ENCODE results near the gene ANKS1A.
A peak's percentile ranks its signal among the peaks of the same experiment; 100 is the strongest.
"Not testable (repeated sequence)": the region's sequence is repeated elsewhere in the genome, so short reads cannot be mapped to it uniquely, and the experiment has no call there.

Gene ANKS1A

DNA sequence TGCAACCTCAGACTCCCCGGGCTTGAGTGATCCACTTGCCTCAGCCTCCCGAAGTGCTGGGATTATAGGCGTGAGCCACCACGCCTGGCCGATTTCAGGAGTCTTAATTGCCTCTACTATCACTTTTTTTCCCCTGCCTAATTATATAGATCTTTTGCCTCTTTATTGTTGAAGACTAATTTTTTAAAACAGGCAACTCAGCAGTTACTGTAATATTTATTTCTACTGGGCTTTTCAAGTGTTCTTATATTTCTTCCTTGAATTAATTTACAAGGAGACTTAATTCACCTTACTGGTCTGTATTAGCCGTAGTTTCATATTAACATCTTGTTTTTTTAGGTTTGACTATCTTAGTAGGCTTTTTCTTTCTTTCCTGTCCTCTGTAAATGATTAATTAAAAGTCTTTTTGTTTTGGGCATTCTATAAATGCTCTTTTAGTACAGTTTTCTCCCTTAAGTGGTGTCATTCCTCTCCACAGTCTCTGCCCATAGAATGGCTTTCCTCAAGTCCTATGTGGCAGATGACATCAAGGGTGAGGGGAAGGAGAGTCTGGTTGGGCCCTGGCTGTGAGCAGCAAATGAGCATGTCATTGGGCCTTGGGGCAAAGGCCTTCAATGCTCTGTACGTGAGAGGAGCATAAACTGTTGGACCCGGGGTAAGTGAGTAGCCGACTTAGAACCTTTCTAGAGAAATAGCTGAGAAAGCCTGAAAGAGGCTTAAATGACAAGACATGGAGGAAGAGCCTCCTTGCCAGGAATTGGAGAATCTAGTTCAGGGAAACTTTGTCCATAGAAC, 36.0 kb downstream of the ANKS1A start:
- no peak for DNase-seq

DNA sequence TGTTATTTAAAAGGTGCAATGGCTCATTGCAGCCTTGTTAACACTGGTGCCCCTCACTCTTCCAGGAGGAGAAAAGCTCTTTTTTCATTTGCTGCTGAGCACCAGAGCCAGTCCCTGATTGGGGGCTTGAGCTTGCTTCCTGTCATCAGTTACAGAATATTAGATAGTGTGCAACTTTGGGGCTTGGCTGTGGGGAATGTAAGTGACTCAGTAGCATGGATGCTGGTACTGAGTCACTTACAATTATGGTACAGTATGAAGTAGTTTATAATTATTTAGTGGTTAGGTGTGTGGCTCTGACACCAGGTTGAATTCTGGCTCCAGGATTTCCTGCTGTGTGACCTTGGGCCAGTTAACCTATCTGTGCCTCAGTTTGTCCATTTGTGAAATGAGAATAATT, 37.6 kb downstream of the ANKS1A start:
- no peak for DNase-seq

DNA sequence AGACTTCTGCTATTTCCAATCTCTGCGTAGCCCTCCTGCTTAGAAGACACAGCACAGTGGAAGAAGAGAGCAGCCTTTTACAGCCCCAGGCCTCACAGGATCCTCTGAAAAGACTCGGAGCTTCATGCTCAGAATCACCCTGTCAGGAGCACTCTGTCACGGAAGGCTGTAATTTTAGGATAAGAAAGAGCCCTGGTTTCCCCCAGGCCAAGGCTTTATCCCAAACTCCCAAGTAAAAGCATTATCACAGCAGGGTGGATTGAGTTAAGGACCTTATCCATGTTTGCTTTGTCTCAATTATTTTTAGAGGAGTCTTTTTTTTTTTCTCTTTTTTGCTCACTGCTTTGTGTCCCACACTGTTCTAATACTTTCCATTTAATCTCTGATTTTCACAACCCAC, 39.2 kb downstream of the ANKS1A start:
- no peak for DNase-seq

DNA sequence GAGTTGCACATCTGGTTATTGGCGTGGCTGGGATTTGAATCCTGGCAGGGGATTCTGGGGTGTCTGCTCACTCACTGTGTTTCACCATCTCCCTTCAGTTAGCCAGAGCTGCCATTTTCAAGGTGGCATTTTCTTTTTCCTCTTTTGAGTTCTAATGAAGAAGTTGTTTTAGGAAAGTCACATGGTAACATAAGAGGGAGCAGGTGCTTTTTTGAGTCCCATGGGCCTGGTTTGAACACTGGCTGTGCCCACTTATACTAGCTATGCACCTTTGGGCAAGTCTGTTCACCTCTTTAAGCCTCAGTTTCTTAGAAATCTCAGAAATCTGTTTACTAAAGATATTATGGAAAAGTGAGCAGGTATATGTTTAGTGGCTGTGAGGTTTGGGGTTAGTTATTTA, 39.6 kb downstream of the ANKS1A start:
- no peak for DNase-seq

DNA sequence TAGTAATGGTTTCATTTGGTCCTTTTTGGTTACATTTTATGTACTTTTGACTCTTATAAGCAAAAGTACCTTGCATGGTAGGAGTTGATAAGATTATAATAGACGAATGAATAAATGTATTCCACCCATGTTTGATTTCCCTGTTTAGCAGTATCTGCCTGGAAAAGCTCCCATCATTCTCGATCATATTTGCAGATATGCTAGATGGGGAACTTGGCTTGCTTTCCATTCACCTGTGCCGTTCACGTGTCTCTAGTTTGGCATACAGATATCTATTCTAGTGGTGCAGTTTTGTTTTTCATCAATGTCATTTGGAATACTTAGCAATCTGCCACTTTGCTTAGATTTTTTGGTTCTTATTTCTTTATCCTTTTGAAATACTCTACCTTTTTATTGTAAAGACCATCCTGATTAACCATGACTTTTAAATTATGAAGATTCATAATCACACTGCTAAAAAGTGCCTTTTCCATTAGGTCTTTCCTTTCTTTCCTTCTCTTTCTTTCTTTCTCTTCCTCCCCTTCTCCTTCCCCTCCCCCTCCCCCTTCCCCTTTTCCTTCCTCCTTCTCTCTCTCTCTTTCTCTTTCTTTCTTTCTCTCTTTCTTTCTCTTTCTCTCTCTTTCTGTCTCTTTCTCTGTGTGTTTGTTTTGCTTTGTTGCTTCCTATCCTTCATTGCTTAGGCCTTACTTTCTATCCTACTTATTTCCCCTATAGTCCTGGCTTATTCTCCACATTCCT, 40.4 kb downstream of the ANKS1A start:
- DNase-seq, result no peak

DNA sequence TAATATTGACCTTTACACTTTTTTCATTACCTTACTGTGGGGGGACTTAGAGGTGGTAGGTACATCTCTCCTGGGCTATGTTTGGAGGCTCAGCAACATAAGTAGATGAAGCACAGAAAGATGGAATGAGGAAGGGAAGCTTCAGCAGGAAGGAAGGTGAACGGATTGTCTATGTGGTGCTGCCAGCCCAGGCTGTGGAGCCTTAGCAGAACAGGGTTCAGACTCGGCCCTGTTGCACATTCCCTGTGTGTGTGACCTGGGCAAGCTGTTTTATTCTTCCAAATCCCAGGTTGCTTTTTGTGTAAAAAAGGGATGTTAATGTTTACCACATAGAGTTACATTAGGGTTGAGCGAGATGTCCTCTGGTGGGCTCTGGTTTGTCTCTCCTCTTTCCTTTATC, 41.2 kb downstream of the ANKS1A start:
- no peak for DNase-seq

DNA sequence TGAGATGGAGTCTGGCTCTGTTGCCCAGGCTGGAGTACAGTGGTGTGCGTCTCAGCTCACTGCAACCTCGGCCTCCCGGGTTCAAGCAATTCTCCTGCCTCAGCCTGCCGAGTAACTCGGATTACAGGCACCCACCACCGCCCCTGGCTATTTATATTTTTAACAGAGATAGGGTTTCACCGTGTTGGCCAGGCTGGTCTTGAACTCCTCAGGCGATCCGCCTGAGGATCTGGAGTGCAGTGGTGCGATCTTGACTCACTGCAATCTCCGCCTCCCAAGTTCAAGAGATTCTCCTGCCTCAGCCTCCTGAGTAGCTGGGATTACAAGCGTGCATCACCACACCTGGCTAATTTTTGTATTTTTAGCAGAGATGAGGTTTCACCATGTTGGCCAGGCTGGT, 43.1 kb downstream of the ANKS1A start:
- DNase-seq, result not testable (repeated sequence)

DNA sequence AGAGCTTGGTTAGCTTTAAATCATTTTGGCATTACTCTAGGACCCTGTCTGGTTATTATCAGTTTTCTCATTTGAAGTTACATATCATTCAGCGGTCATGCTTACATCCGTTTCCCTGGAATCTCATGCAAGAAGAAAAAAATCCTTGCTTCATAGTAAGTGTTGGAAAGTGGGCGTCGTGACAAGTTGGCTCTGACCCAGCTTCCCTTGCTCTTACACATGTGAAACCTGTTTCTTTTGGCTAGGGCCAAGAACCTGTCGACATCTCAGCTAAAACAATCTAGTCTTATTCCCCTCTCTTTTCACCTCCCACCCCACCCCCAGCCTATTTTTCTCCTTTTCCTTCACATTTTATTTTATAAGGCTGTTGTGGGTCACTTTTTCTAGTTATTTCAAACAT, 45.5 kb downstream of the ANKS1A start:
- no peak for DNase-seq

DNA sequence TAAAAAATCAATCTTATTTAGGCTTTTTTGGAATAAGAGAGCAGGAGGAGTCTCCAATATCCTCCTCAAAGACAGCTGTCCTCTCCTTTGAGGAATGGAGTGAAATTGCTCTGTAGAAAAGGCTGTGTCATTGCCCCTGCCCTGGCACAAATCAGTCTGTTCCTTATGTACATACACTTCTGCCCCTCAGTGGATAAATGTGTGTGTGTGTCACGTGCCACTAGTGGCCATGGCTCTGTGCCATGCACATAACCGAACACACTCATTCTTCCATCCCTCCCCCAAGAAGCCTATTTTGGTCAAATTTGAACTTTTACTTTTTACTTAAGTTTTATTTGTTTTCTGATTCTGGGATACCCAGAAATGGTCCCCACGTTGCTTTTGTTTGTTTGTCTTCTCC, 49.2 kb downstream of the ANKS1A start:
- DNase-seq, result peak; percentile 17

DNA sequence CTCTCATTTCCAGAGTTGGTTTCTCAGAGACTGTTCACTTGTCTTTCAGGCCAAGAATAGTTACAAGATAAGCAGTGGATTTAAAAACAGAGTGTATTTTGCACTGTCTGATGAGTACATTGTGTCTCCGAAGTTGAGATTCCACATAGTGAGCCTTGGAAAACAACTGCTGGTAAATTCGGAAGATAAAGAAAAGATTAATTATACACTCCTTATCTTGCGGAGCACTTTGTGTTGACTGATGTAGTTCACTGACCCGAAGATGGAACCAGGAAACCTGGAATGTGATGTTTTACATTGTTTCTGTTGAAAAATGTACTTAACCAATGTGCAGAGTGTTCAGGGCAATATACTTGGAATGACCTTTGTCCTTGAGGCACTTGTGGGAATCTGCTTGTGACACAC, 51.0 kb downstream of the ANKS1A start:
- DNase-seq, result no peak

DNA sequence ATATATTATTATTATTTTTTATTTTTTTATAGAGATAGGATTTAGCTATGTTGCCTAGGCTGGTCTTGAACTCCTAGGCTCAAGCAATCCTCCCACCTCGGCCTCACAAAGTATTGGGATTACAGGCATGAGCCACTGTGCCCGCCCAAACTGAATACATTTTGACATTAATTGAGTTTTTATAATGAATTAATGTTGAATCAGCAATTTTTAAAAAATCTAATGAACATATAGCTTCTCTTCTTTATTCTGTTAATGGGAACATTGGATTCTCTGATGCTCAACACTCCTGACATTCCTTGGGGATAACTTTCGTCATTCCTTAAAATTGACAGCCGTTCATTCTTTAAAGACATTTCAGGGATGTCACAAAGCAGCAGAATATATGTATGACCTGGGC, 52.4 kb downstream of the ANKS1A start:
- no peak for DNase-seq

DNA sequence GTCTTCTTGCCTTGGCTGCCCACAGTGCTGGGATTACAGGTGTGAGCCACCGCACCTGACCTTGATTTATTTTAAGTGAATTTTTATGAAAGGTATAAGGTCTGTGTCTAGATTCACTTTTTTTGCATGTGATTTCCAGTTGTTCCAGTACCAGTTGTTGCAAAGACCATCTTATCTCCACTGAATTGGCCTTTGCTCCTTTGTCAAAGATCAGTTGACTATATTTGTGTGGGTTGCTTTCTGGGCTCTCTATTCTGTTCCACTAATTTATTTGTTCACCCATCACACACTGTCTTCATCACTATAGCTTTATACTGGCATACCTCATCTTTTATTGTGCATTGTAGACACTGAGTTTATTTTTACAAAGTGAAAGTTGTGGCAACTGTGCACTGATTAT, 56.3 kb downstream of the ANKS1A start:
- no peak for DNase-seq

DNA sequence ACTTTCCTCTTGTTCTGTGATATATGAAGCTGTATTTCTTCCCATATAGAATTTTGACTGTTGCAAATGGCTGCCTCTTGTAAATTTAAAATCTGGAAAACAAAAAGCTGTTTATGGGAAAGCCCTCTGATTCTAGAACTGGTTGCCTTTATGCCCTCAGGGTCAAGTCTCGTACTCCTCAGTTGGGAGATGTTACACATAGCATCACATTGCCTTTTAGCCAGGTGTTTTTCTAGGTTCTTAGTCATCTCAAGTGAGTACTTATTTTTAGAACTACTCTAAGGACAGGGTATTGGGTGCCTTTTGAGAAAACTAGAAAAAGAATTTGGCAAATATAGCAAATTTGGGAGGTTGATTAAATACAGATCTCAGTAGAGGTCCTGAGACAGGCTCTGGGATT, 58.5 kb downstream of the ANKS1A start:
- DNase-seq, result no peak

DNA sequence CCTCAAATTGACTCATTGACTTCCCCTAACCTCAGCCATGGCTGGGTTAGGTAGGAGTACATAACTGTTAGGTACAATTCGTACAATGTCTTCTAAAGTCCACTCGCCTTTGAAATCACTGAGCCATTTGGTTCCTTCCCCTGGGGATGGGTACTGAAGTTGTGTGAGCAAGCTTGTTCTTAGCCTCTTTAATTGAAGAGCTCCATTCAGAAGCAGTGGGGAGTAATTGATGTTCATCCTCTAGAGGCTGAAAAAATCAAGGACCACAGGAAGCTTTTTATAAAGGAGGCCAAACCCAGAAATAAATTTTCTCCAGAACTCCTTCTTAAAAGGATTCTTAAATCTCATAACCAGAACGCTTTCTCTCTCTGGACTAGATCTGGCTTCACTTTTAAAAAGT, 60.6 kb downstream of the ANKS1A start:
- DNase-seq, result no peak

DNA sequence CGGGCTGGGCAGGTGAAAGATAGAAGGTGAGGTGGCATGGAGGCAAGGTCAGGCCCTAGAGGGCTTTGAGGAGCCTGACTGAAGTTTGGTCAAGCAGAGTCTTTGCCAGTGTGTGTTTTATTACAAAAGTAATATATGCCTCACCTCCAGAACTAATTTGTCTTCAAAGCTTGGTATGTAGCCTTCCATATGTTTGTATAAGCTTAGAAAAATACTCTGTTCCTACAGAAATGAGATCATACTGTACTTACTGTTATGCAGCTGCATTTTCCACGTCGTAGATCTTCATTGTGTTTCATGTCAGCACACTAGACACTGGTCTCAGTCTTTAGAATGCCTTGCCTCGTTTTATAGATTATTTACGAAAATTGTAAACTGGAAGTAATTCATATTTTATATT, 61.8 kb downstream of the ANKS1A start:
- no peak for DNase-seq

DNA sequence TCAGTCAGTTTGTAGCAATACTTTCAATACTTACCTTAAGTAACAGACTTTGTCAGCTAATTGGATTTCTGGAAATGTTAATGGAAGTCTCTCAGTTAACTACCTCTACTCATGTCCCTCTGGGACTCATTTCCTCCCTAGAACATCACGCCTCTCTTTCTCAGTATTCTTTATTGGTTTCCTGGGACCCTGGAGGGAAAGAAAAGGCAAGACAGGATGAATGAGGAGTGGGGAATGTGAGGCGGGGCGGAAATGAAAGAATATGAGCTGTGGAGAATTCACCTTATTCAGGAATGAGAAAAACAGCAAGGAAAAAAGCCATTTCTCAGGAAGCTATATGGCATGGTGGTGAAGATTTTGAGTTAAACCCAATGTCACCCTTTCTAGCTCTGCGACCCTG, 62.7 kb downstream of the ANKS1A start:
- no peak for DNase-seq

DNA sequence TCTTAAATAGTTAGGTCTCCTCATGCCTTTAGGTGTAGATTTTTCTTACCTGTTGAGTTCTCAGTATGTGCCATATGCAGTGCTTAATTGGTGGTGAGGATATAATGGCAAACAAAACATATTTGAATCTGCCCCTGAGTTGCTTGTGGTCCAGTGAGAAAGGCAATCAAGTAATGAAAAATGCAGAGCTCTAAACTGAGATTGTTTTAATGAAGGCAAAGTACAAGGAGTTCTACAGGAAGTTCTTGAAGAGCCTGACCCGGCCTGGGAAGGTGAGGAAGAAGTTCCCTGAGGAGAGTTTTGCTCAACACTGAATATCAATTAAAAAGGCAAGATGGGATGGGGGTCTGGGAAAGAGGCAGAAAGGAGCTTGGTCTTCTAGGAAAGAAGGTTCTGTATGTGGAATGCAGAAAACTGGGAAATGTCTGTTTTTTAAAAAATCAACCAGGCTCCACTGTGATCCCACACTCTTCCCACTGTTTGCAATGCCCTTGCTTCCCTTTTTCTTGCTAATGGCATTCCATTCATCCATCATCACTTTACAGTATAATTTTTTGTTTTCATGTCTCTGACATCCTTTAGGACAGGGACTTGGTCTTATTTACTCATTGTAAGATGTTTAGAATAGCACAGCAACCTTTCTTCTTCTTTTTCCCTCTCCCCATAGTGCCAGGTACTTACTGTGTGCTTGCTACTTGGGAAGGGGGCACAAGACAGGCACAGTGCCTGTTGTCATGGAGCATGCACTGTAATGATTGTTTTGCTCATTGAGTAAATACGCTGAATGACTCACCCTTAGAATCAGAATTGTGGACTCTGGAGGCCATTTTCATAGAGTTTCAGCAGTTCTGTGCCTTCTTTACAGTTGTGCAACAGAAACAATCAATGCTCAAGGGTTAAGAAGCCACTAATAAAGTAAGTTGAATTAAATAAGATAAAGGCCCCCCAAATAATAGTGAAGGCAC, 64.3 kb downstream of the ANKS1A start:
- no peak for DNase-seq

DNA sequence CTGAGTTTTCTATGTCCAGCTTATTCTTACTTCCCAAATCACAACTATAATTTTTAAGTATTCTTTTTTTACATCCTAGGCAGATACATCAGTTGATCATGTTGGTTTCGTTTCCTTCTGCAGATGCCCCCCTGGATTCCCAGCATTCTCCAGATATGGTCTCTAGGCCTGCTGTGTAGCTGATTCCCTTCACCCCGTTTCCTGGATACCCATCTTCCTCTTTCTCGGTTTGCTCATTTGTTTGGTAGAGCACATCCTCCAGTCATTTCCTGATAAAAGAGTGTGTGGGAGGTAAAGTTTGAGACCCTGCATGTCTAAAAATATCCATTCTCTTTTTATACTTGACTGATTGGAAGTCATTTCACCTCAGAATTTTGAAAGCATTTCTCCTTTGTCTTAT, 66.4 kb downstream of the ANKS1A start:
- peak; percentile 79 for DNase-seq

DNA sequence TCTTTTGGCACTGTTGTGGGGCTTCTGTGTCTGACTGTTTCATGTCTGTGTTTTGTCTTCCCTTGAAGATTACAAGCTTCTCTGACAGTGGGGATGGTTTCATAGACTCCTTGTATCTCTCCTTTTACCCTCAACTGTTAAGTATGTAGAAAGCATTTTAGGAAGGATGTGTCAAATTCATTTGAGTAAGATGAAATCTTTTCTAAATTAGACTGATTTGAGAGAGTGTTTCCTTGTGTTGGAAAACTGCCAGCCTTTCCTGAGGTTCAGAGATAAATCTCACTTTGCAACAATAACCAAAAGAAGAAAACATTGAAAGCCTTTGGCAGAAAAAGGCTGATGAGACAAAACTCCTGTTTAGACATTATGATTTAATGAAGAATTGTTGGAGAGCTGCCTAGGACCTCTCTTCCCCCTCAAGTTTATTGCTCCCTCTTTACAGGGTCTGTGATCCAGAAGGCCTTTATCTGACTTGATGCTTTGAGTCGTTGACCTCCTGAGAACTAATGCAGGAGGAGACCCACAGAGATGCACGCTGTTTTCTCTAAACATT, 68.3 kb downstream of the ANKS1A start:
- DNase-seq, result no peak

DNA sequence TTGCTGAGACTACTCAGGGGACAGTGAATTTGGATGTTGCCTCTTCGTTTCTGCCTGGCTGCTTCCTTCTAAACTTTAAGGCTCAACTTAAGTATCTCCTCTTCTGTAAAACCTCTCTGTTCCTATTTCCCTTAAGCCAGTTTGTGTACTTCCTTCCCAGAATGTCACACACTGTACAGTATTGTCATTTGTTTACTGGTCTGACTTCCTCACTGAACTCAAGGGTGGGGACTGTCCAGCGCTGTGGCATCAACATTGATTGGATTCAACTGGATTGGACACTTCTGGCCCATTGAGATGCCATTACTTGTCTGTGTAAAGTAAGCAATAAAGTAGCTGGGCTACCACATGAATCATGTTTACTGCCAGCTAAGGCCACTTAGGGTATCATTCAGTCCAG, 69.7 kb downstream of the ANKS1A start:
- no peak for DNase-seq

DNA sequence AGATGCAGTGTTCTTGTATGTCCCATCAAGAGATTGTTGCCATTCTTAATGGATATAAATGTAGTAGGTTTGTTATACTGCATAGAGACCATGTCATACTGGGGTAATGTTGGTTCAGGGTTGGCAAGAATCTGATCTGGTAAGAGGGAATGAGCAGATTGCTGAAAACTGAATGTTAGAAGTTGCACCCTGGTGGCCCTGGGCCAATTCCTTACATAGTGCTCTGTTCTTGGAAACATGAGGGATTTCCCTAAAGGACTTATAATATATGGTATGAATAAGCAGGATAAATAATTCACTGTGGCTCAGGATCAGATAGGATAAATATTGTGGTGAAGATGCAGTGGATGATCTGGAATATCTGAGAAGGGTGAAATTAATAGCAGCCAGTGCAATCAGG, 70.2 kb downstream of the ANKS1A start:
- no peak for DNase-seq

DNA sequence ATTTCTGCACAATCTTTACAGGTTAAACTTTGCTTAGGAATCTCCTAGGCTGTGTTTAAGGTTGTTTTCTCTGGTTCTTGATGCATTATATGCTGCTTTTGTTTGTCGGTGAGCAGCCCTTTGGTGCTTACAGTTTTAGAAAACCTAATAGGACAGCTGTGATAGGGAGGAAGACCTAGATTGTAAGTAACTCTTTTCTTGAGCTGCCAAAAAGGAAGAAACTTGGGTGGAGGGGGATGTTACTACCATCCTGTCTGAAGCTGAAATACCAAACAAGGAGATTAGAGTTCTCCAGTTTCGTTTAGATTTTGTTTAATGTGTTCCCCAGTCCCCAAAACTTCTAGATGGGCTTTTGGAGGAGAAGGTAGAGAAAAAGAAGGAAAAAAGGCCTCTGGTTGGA, 72.0 kb downstream of the ANKS1A start:
- no peak for DNase-seq

DNA sequence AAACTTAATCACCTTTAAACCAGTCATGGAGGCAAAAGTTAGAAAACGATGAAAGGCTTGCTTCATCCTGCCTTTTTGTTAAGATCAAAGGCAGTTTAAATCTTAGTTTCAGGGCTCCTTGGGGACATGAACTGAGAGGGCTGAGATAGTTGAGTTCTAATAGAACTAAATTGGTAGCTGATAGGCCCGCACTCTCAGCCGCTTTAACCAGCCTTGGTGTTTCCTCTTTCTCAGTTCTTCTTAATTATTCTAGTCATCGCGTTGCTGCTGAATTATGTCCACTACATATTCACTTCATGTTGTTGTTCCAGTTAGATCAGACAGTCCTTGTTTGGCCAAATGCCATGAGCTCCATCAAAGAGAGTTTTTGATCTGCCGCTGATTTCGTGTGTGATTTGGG, 72.5 kb downstream of the ANKS1A start:
- peak; percentile 30 for DNase-seq

Data from MV-4-11 (cell line).